WTC11 (cell line): ENCODE measurements around the gene SLC39A3. TPM values are rescaled to one million over a fixed set of nuclear protein-coding genes. Genes with fewer than 3 reads are reported as not detected.

Experiments used
- ATAC-seq: fragments of 200-7000 bp; cut with Tn5 transposase; 2 replicates; pipeline ENCODE4 v1.10.0; 2021; ENCODE audit warnings: mild to moderate bottlenecking, moderate library complexity
- CTCF ChIA-PET: fragments of 300-600 bp; sonication (Branson Sonifier 250); formaldehyde crosslinking; loops from one replicate; lab custom pipeline; 2021; ENCODE audit warnings: antibody characterized with exemption; lab: Charles Lee
- POLR2A ChIA-PET: fragments of 350-600 bp; sonication (Branson Sonifier 250); formaldehyde crosslinking; loops from one replicate; lab custom pipeline; 2021; ENCODE audit warnings: antibody characterized with exemption; lab: Charles Lee
- DNase-seq: peaks from one replicate; pipeline ENCODE4 v3.0.0; 2021; ENCODE audit warnings: low spot score
- H3K27ac Mint-ChIP-seq: 2 replicates; pipeline ENCODE4 v1.8.0; 2021; ENCODE audit warnings: mixed read lengths
- H3K27me3 Mint-ChIP-seq: 2 replicates; pipeline ENCODE4 v1.8.0; 2021; ENCODE audit warnings: low read depth, mild to moderate bottlenecking, moderate library complexity, mixed read lengths
- H3K36me3 Mint-ChIP-seq: 2 replicates; pipeline ENCODE4 v1.8.0; 2021; ENCODE audit warnings: mixed read lengths
- H3K4me1 Mint-ChIP-seq: 2 replicates; pipeline ENCODE4 v1.8.0; 2022; ENCODE audit warnings: mixed read lengths
- H3K4me3 Mint-ChIP-seq: 2 replicates; pipeline ENCODE4 v1.8.0; 2021; ENCODE audit warnings: mild to moderate bottlenecking, moderate library complexity, mixed read lengths
- H3K9me3 Mint-ChIP-seq: 2 replicates; pipeline ENCODE4 v1.8.0; 2021; ENCODE audit warnings: mixed read lengths
- ARID4B ChIP-seq: sonication (generic); formaldehyde crosslinking; IDR thresholded peaks from 2 replicates; pipeline ENCODE4 v1.8.0; 2023; ENCODE audit warnings: missing genetic modification reagents, mild to moderate bottlenecking, borderline replicate concordance
- CREB1 ChIP-seq: sonication (generic); formaldehyde crosslinking; IDR thresholded peaks from 2 replicates; pipeline ENCODE4 v1.8.0; 2023; ENCODE audit warnings: mild to moderate bottlenecking, missing genetic modification reagents
- ETV6 ChIP-seq: sonication (generic); formaldehyde crosslinking; IDR thresholded peaks from 2 replicates; pipeline ENCODE4 v1.8.1; 2022; ENCODE audit warnings: mild to moderate bottlenecking, missing genetic modification reagents
- FOXJ3 ChIP-seq: sonication (generic); formaldehyde crosslinking; IDR thresholded peaks from 2 replicates; pipeline ENCODE4 v1.9.0; 2021; ENCODE audit warnings: missing genetic modification reagents, mild to moderate bottlenecking, borderline replicate concordance
- KAT7 ChIP-seq: sonication (generic); formaldehyde crosslinking; IDR thresholded peaks from 2 replicates; pipeline ENCODE4 v1.8.1; 2023; ENCODE audit warnings: missing genetic modification reagents, mild to moderate bottlenecking, borderline replicate concordance
- NFYB ChIP-seq: sonication (generic); formaldehyde crosslinking; conservative IDR thresholded peaks from 2 replicates; pipeline ENCODE4 v1.8.0; 2022; ENCODE audit warnings: low read depth, missing genetic modification reagents
- NR3C1 ChIP-seq: sonication (generic); formaldehyde crosslinking; conservative IDR thresholded peaks from 2 replicates; pipeline ENCODE4 v1.8.1; 2023; ENCODE audit warnings: low read depth, mild to moderate bottlenecking, missing genetic modification reagents
- PRDM15 ChIP-seq: sonication (generic); formaldehyde crosslinking; IDR thresholded peaks from 2 replicates; pipeline ENCODE4 v1.8.0; 2022; ENCODE audit warnings: missing genetic modification reagents
- TEAD4 ChIP-seq: sonication (generic); formaldehyde crosslinking; IDR thresholded peaks from 2 replicates; pipeline ENCODE4 v1.8.0; 2022; ENCODE audit warnings: mild to moderate bottlenecking, missing genetic modification reagents
- ZNF121 ChIP-seq: sonication (generic); formaldehyde crosslinking; IDR thresholded peaks from 2 replicates; pipeline ENCODE4 v1.8.0; 2023; ENCODE audit warnings: missing genetic modification reagents
- ZNF232 ChIP-seq: sonication (generic); formaldehyde crosslinking; IDR thresholded peaks from 2 replicates; pipeline ENCODE4 v1.8.0; 2022; ENCODE audit warnings: mild to moderate bottlenecking, missing genetic modification reagents
- ZNF671 ChIP-seq: fragments of 250-450 bp; sonication (Bioruptor Pico); IDR thresholded peaks from 2 replicates; pipeline ENCODE4 v1.8.0; 2021; ENCODE audit warnings: mild to moderate bottlenecking
- total RNA-seq: library from RNA; stranded (reverse); gene quantifications from 3 replicates; pipeline ENCODE4 v1.2.3, GENCODE V29; 2021
- TF ChIP-seq, protein P1 (sequence below): fragments of 250-450 bp; sonication (Bioruptor Pico); conservative IDR thresholded peaks from 2 replicates; pipeline ENCODE4 v1.9.0; 2021; ENCODE audit warnings: mild to moderate bottlenecking
- TF ChIP-seq, protein P2 (sequence below): sonication (generic); formaldehyde crosslinking; IDR thresholded peaks from 2 replicates; pipeline ENCODE4 v1.8.1; 2022; ENCODE audit warnings: mild to moderate bottlenecking, missing genetic modification reagents, moderate library complexity, borderline replicate concordance
- TF ChIP-seq, protein P3 (sequence below): sonication (generic); formaldehyde crosslinking; IDR thresholded peaks from 2 replicates; pipeline ENCODE4 v1.8.1; 2023; ENCODE audit warnings: mild to moderate bottlenecking, missing genetic modification reagents
- TF ChIP-seq, protein P4 (sequence below): sonication (generic); formaldehyde crosslinking; conservative IDR thresholded peaks from 2 replicates; pipeline ENCODE4 v1.8.1; 2023; ENCODE audit warnings: mild to moderate bottlenecking, low read depth, missing genetic modification reagents, moderate library complexity

Gene SLC39A3
- total RNA-seq, 1 experiment from 2014 or later, result 38.0 TPM

DNA sequence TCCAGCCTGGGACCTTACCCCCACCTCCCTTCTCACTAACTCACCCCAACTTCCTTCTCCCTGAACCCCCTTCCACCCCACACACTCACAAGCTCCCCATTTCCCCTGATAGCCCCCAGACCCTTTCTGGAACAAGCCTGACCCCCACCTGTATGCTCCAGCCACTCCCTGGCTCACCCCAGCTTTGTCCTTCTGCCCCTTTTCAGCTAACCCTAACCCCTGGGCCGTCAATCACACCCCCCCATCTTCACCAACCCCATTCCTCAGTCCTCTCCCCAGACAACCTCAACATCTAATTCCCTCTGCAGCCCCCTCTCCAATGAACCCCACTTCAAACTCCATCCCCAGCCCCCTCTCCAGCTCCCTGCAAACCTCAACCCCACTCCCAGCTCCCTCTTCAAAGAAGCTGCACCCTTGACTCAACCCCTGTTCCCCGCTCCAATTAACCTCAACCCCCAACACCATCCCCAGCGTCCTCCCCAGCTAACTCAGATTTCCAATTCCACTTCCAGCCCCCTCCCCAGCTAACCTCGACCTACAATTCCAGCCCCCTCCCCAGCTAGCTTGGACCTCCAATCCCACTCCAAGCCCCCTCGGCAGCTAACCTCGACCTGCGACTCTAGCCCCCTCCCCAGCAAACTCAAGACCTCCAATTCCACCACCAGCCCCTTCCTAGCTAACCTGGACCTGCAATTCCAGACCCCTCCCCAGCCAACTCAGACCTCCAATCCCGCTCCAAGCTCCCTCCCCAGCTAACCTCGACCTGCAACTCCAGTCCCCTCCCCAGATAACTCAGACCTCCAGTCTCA, 38.3 kb downstream of the SLC39A3 start:
- POLR2A ChIA-PET, result interaction anchor here (0.7 to 1.4 kb wide), 4 partner anchors 19 to 1128 kb away, joined by 3 to 9 read pairs (median 5); no protein-coding TSS in a partner anchor

More for the DNA sequence above, 38.3 kb downstream of the SLC39A3 start:
- Mint-ChIP-seq H3K27me3 (peaks cover 24% of the 10 kb centered on the region), H3K4me3 (peak overlapping the region; percentile 79), H3K9me3 (no peaks in the 10 kb centered on the region), H3K4me1 (peaks cover 16% of the 10 kb centered on the region), H3K27ac (no peak overlapping the region), H3K36me3 (no peaks in the 10 kb centered on the region)
- CTCF ChIA-PET, result interaction anchor here (0.6 to 2.1 kb wide), 13 partner anchors 23 to 1364 kb away, joined by 3 to 13 read pairs (median 4); partner anchors contain the start of genes SGTA and ZNF555
- no peak for ATAC-seq
- TF ChIP-seq NR3C1 (no peak), TEAD4 (CRISPR knock-in tag) (no peak), PRDM15 (CRISPR knock-in tag) (no peak), ARID4B (CRISPR knock-in tag) (no peak), ETV6 (CRISPR knock-in tag) (no peak), ZNF121 (CRISPR knock-in tag) (no peak), CREB1 (CRISPR knock-in tag) (no peak), ZNF671 (CRISPR knock-in tag) (no peak), NFYB (CRISPR knock-in tag) (no peak), KAT7 (CRISPR knock-in tag) (no peak), ZNF232 (no peak), FOXJ3 (CRISPR knock-in tag) (no peak)
- TF ChIP-seq, protein P1, sequence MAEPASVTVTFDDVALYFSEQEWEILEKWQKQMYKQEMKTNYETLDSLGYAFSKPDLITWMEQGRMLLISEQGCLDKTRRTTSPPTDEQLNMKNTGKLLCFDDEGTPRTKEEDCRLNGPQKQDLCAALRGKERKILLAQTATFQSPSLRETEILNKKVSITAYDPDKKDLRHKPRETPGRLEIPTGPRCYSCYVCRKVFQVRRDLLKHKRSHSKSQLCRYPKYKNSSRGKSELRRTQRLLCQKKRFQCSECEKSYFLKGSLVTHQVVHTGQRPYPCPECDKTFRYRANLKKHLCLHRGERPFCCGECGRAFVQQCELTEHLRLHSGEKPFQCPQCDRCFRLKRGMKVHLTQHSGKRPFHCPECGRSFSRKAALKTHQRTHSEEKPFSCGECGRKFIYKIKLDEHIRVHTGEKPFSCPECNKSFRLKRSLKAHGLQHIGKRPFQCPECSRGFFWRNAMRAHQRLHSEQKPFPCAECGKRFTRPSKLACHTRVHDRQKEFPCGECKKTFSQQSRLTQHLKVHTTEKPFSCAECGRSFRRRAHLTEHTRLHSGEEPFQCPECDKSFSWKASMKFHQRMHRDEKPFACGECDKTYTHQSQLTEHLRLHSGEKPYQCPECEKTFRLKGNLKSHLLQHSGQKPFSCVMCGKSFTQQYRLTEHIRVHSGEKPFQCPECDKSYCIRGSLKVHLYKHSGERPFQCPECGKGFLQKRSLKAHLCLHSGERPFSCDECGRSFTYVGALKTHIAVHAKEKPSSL (CRISPR knock-in tag), result no peak
- TF ChIP-seq, protein P2, sequence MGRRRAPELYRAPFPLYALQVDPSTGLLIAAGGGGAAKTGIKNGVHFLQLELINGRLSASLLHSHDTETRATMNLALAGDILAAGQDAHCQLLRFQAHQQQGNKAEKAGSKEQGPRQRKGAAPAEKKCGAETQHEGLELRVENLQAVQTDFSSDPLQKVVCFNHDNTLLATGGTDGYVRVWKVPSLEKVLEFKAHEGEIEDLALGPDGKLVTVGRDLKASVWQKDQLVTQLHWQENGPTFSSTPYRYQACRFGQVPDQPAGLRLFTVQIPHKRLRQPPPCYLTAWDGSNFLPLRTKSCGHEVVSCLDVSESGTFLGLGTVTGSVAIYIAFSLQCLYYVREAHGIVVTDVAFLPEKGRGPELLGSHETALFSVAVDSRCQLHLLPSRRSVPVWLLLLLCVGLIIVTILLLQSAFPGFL (CRISPR knock-in tag), result no peak
- TF ChIP-seq, protein P3, sequence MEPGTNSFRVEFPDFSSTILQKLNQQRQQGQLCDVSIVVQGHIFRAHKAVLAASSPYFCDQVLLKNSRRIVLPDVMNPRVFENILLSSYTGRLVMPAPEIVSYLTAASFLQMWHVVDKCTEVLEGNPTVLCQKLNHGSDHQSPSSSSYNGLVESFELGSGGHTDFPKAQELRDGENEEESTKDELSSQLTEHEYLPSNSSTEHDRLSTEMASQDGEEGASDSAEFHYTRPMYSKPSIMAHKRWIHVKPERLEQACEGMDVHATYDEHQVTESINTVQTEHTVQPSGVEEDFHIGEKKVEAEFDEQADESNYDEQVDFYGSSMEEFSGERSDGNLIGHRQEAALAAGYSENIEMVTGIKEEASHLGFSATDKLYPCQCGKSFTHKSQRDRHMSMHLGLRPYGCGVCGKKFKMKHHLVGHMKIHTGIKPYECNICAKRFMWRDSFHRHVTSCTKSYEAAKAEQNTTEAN, result no peak
- TF ChIP-seq, protein P4, sequence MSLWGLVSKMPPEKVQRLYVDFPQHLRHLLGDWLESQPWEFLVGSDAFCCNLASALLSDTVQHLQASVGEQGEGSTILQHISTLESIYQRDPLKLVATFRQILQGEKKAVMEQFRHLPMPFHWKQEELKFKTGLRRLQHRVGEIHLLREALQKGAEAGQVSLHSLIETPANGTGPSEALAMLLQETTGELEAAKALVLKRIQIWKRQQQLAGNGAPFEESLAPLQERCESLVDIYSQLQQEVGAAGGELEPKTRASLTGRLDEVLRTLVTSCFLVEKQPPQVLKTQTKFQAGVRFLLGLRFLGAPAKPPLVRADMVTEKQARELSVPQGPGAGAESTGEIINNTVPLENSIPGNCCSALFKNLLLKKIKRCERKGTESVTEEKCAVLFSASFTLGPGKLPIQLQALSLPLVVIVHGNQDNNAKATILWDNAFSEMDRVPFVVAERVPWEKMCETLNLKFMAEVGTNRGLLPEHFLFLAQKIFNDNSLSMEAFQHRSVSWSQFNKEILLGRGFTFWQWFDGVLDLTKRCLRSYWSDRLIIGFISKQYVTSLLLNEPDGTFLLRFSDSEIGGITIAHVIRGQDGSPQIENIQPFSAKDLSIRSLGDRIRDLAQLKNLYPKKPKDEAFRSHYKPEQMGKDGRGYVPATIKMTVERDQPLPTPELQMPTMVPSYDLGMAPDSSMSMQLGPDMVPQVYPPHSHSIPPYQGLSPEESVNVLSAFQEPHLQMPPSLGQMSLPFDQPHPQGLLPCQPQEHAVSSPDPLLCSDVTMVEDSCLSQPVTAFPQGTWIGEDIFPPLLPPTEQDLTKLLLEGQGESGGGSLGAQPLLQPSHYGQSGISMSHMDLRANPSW, result no peak
- no peak for DNase-seq
